Measurements from ENCODE around the gene IL17B.

- no peak for TF ChIP-seq REST (IDR thresholded peaks at IDR 0.05; ENCODE audit: low read depth)
- TF ChIP-seq MAX (IDR thresholded peaks at IDR 0.05), result no peak
- no peak for TF ChIP-seq CREB1 (IDR thresholded peaks at IDR 0.05; ENCODE audit: low read depth)
- TF ChIP-seq EP300 (IDR thresholded peaks at IDR 0.05; ENCODE audit: borderline replicate concordance), result no peak
- no peak for TF ChIP-seq TAF1 (IDR thresholded peaks at IDR 0.05; ENCODE audit: low read depth)
- no peak for TF ChIP-seq TEAD4 (IDR thresholded peaks at IDR 0.05)
- TF ChIP-seq USF1 (IDR thresholded peaks at IDR 0.05), result no peak
- TF ChIP-seq RAD21 (IDR thresholded peaks at IDR 0.05; ENCODE audit: low read depth), result no peak
- TF ChIP-seq EGR1 (IDR thresholded peaks at IDR 0.05), result no peak
- no peak for TF ChIP-seq YY1 (IDR thresholded peaks at IDR 0.05; ENCODE audit: low read depth)
- TF ChIP-seq CEBPB (IDR thresholded peaks at IDR 0.05), result no peak
- no peak for TF ChIP-seq TCF12 (IDR thresholded peaks at IDR 0.05; ENCODE audit: low read depth)
- TF ChIP-seq FOXM1 (IDR thresholded peaks at IDR 0.05; ENCODE audit: borderline replicate concordance, low read depth), result no peak
- no peak for TF ChIP-seq NFIC (IDR thresholded peaks at IDR 0.05)
Observed at GRCh38 chr5:149358294-149358651, 20.8 kb downstream of the IL17B start.

Measured in Ishikawa (cell line).